GM19023 (cell line): ENCODE measurements around the gene RBMS1.
A peak's percentile ranks its signal among the peaks of the same experiment; 100 is the strongest.

Experiments used
- ATAC-seq: cut with Tn5 transposase; IDR thresholded peaks from one replicate; pipeline ENCODE4 v1.9.1; 2021; ENCODE audit warnings: mild to moderate bottlenecking, moderate library complexity; ENCODE audit not compliant: unreplicated experiment

RBMS1 gene

GRCh38 chr2:160232905-160233475 is 260.6 kb downstream of the RBMS1 start:
- ATAC-seq = no peak

- ATAC-seq = no peak
Observed at GRCh38 chr2:160229591-160229990, 264.0 kb downstream of the RBMS1 start.

- no peak for ATAC-seq
Observed at GRCh38 chr2:160228141-160228917, 265.3 kb downstream of the RBMS1 start.

GRCh38 chr2:160227293-160227915 is 266.2 kb downstream of the RBMS1 start:
- no peak for ATAC-seq

- no peak for ATAC-seq
Observed at GRCh38 chr2:160226367-160226766, 267.2 kb downstream of the RBMS1 start.

GRCh38 chr2:160225722-160226121 is 267.9 kb downstream of the RBMS1 start:
- ATAC-seq = no peak

GRCh38 chr2:160224507-160224906 is 269.1 kb downstream of the RBMS1 start:
- peak; percentile 19 for ATAC-seq

GRCh38 chr2:160224060-160224459 is 269.5 kb downstream of the RBMS1 start:
- ATAC-seq = peak; percentile 93

- ATAC-seq = no peak
Observed at GRCh38 chr2:160223560-160223959, 270.0 kb downstream of the RBMS1 start.

- no peak for ATAC-seq
Observed at GRCh38 chr2:160222546-160223283, 270.9 kb downstream of the RBMS1 start.
